MM.1S (cell line): ENCODE data around the gene CELF5.

ENCODE experiments used
- DNase-seq: peaks from one replicate; pipeline ENCODE4 v3.0.0-alpha.2; 2015
- H2AFZ ChIP-seq: fragments of 300-600 bp; sonication (generic); 2 replicates; pipeline ENCODE4 v1.6.0; 2016; ENCODE audit warnings: antibody characterized with exemption, low read length
- H3F3A ChIP-seq: fragments of 300-600 bp; sonication (generic); 2 replicates; pipeline ENCODE4 v1.6.1; 2016; ENCODE audit warnings: mild to moderate bottlenecking, antibody characterized with exemption, low read length, moderate library complexity, mixed read lengths; ENCODE audit not compliant: insufficient read depth
- H3K27ac ChIP-seq: fragments of 300-600 bp; sonication (generic); 2 replicates; pipeline ENCODE4 v1.5.1; 2016; ENCODE audit warnings: mild to moderate bottlenecking, low read length
- H3K27me3 ChIP-seq: fragments of 300-600 bp; sonication (generic); replicated peaks from 2 replicates; pipeline ENCODE4 v1.6.0; 2016; ENCODE audit warnings: low read length; ENCODE audit not compliant: insufficient read depth
- H3K36me3 ChIP-seq: fragments of 300-600 bp; sonication (generic); replicated peaks from 2 replicates; pipeline ENCODE4 v1.6.1; 2016; ENCODE audit warnings: mild to moderate bottlenecking, low read length, mixed read lengths; ENCODE audit not compliant: insufficient read depth
- H3K4me1 ChIP-seq: fragments of 300-600 bp; sonication (generic); 2 replicates; pipeline ENCODE4 v1.6.1; 2016; ENCODE audit warnings: low read length, mixed read lengths
- H3K4me2 ChIP-seq: fragments of 300-600 bp; sonication (generic); 2 replicates; pipeline ENCODE4 v1.6.0; 2016; ENCODE audit warnings: low read depth, low read length
- H3K4me3 ChIP-seq: fragments of 300-600 bp; sonication (generic); 2 replicates; pipeline ENCODE4 v1.5.1; 2016; ENCODE audit warnings: low read length, mixed read lengths
- H3K79me2 ChIP-seq: fragments of 300-600 bp; sonication (generic); 2 replicates; pipeline ENCODE4 v1.6.1; 2016; ENCODE audit warnings: mixed run types, low read length, mixed read lengths
- H3K9ac ChIP-seq: fragments of 300-600 bp; sonication (generic); 2 replicates; pipeline ENCODE4 v1.6.1; 2016; ENCODE audit warnings: low read length, mixed read lengths
- H3K9me2 ChIP-seq: fragments of 300-600 bp; sonication (generic); replicated peaks from 2 replicates; pipeline ENCODE4 v1.6.1; 2016; ENCODE audit warnings: mild to moderate bottlenecking, low read length, mixed read lengths; ENCODE audit not compliant: insufficient read depth
- H3K9me3 ChIP-seq: fragments of 300-600 bp; sonication (generic); replicated peaks from 2 replicates; pipeline ENCODE4 v1.6.1; 2016; ENCODE audit warnings: mild to moderate bottlenecking, low read length, mixed read lengths; ENCODE audit not compliant: insufficient read depth
- H4K20me1 ChIP-seq: fragments of 300-600 bp; sonication (generic); 2 replicates; pipeline ENCODE4 v1.6.1; 2016; ENCODE audit warnings: mild to moderate bottlenecking, low read length, moderate library complexity, mixed read lengths; ENCODE audit not compliant: insufficient read depth
- CTCF ChIP-seq: fragments of 300-600 bp; sonication (generic); IDR thresholded peaks from 2 replicates; pipeline ENCODE4 v1.5.1; 2016; ENCODE audit warnings: antibody characterized with exemption, low read length, mixed read lengths
- EZH2 ChIP-seq: fragments of 300-600 bp; sonication (generic); optimal IDR thresholded peaks from 2 replicates; pipeline ENCODE3; 2017; ENCODE audit warnings: low read depth, mild to moderate bottlenecking, antibody characterized with exemption, low read length, mixed read lengths
- EZH2phosphoT487 ChIP-seq: fragments of 300-600 bp; sonication (generic); IDR thresholded peaks from 2 replicates; pipeline ENCODE4 v1.6.1; 2018; ENCODE audit warnings: antibody characterized with exemption, low read length

Gene CELF5

GRCh38 chr19:3314962-3315675 is 90.7 kb downstream of the CELF5 start:
- peaks cover 89% of the 10 kb centered on the region for H3K27me3 ChIP-seq
- H3F3A ChIP-seq: no peaks in the 10 kb centered on the region
- no peak overlapping the region for H2AFZ ChIP-seq
- no peak overlapping the region for H3K27ac ChIP-seq
- H3K36me3 ChIP-seq: no peaks in the 10 kb centered on the region
- peak overlapping the region; percentile 61 for H3K4me2 ChIP-seq
- TF ChIP-seq EZH2phosphoT487 (no peak), CTCF (no peak), EZH2 (no peak)
- no peak for DNase-seq
- H3K9me2 ChIP-seq: no peaks in the 10 kb centered on the region
- no peaks in the 10 kb centered on the region for H3K79me2 ChIP-seq
- no peaks in the 10 kb centered on the region for H3K9me3 ChIP-seq
- H3K4me3 ChIP-seq: 0 out of 2 replicates have a peak overlapping the region, but pooled peaks have one; percentile 42
- H3K9ac ChIP-seq: no peak overlapping the region
- H4K20me1 ChIP-seq: no peaks in the 10 kb centered on the region
- H3K4me1 ChIP-seq: no peaks in the 10 kb centered on the region

GRCh38 chr19:3315676-3315973 is 91.2 kb downstream of the CELF5 start:
- no peaks in the 10 kb centered on the region for H3K9me3 ChIP-seq
- H3K4me1 ChIP-seq: no peaks in the 10 kb centered on the region
- H3K4me3 ChIP-seq: peak overlapping the region; percentile 42; the same call in 1 of the 2 replicates
- no peak for TF ChIP-seq EZH2phosphoT487
- TF ChIP-seq EZH2: no peak
- no peak for TF ChIP-seq CTCF
- no peak overlapping the region for H3K27ac ChIP-seq
- no peaks in the 10 kb centered on the region for H3K36me3 ChIP-seq
- H2AFZ ChIP-seq: 0 out of 2 replicates have a peak overlapping the region, but pooled peaks have one; percentile 9
- H3K9me2 ChIP-seq: no peaks in the 10 kb centered on the region
- H3K9ac ChIP-seq: no peak overlapping the region
- H3K4me2 ChIP-seq: peak overlapping the region; percentile 61
- H4K20me1 ChIP-seq: no peaks in the 10 kb centered on the region
- H3F3A ChIP-seq: no peaks in the 10 kb centered on the region
- no peak for DNase-seq
- H3K79me2 ChIP-seq: no peaks in the 10 kb centered on the region
- H3K27me3 ChIP-seq: peaks cover 91% of the 10 kb centered on the region

- TF ChIP-seq CTCF: no peak
- no peak for TF ChIP-seq EZH2phosphoT487
- TF ChIP-seq EZH2: no peak
- DNase-seq: no peak
- peak overlapping the region; percentile 42; the same call in 1 of the 2 replicates for H3K4me3 ChIP-seq
- H3K27me3 ChIP-seq: peaks cover 95% of the 10 kb centered on the region
- 0 out of 2 replicates have a peak overlapping the region, but pooled peaks have one; percentile 9 for H2AFZ ChIP-seq
- H3K4me2 ChIP-seq: peak overlapping the region; percentile 61
- no peaks in the 10 kb centered on the region for H3K9me2 ChIP-seq
- H3K9ac ChIP-seq: no peak overlapping the region
- no peaks in the 10 kb centered on the region for H3F3A ChIP-seq
- H3K79me2 ChIP-seq: no peaks in the 10 kb centered on the region
- no peaks in the 10 kb centered on the region for H3K9me3 ChIP-seq
- no peak overlapping the region for H3K27ac ChIP-seq
- no peaks in the 10 kb centered on the region for H3K36me3 ChIP-seq
- no peaks in the 10 kb centered on the region for H4K20me1 ChIP-seq
- H3K4me1 ChIP-seq: no peaks in the 10 kb centered on the region
Measured at GRCh38 chr19:3316132-3316648, 91.7 kb downstream of the CELF5 start.
